NCI-H446 (cell line): ENCODE data around the gene TBC1D3I.
"Not testable (repeated sequence)": the region's sequence is repeated elsewhere in the genome, so short reads cannot be mapped to it uniquely, and the experiment has no call there.

Experiments used
- DNase-seq, 2 experiments: peaks; one replicate each; lab custom pipeline; 2025; lab: John Stamatoyannopoulos, UW

Gene TBC1D3I

DNA sequence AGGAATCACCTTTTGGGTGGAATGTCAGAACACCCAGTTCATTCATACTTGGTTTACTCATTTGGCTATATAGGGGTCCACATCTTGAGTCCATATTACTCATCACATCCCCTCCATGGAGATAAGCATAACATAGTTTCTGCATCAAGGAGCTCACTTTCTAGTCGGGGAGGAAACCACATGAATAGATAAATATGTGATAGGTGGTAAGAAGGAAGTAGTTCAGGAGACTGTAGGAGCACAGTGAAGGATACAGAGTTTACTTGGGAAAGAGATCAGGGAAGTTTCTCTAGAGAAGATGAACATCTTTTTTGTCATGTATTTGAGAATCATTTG, 57.9 kb downstream of the TBC1D3I start:
- not testable (repeated sequence) for DNase-seq

GRCh38 chr17:36205637-36206485, 58.5 kb downstream of the TBC1D3I start:
- no peak for DNase-seq

GRCh38 chr17:36204724-36205500, 59.5 kb downstream of the TBC1D3I start:
- no peak for DNase-seq
